Measurements from ENCODE around the gene SRRT.

Gene SRRT

GRCh38 chr7:100875356-100875751, 451 bp downstream of the SRRT start:
- TF ChIP-seq CTCF (conservative IDR thresholded peaks at IDR 0.05; ENCODE audit: low read length) = no peak
- H3K4me3 ChIP-seq (ENCODE audit: low read length) = peak overlapping the region; percentile 94
- no peak for DNase-seq (ENCODE audit: low read depth)

- DNase-seq (ENCODE audit: low read depth) = no peak
- H3K4me3 ChIP-seq (ENCODE audit: low read length) = no peak overlapping the region
- TF ChIP-seq CTCF (conservative IDR thresholded peaks at IDR 0.05; ENCODE audit: low read length) = no peak
Measured at GRCh38 chr7:100878013-100878412, 3.1 kb downstream of the SRRT start.

- no peak for TF ChIP-seq CTCF (conservative IDR thresholded peaks at IDR 0.05; ENCODE audit: low read length)
- no peak for DNase-seq (ENCODE audit: low read depth)
- H3K4me3 ChIP-seq (ENCODE audit: low read length) = no peak overlapping the region
Measured at GRCh38 chr7:100878685-100879084, 3.8 kb downstream of the SRRT start.

GRCh38 chr7:100879685-100880261, 4.9 kb downstream of the SRRT start:
- DNase-seq (ENCODE audit: low read depth) = no peak
- TF ChIP-seq CTCF (conservative IDR thresholded peaks at IDR 0.05; ENCODE audit: low read length) = no peak
- no peak overlapping the region for H3K4me3 ChIP-seq (ENCODE audit: low read length)

- DNase-seq (ENCODE audit: low read depth) = no peak
- TF ChIP-seq CTCF (conservative IDR thresholded peaks at IDR 0.05; ENCODE audit: low read length) = no peak
- no peak overlapping the region for H3K4me3 ChIP-seq (ENCODE audit: low read length)
Measured at GRCh38 chr7:100880645-100881044, 5.7 kb downstream of the SRRT start.

GRCh38 chr7:100881136-100881535, 6.2 kb downstream of the SRRT start:
- DNase-seq (ENCODE audit: low read depth) = no peak
- no peak for TF ChIP-seq CTCF (conservative IDR thresholded peaks at IDR 0.05; ENCODE audit: low read length)
- H3K4me3 ChIP-seq (ENCODE audit: low read length) = no peak overlapping the region

- no peak overlapping the region for H3K4me3 ChIP-seq (ENCODE audit: low read length)
- no peak for TF ChIP-seq CTCF (conservative IDR thresholded peaks at IDR 0.05; ENCODE audit: low read length)
- no peak for DNase-seq (ENCODE audit: low read depth)
Measured at GRCh38 chr7:100882201-100882600, 7.3 kb downstream of the SRRT start.
